ENCODE data around the gene ARHGEF40. TPM values are rescaled to one million over a fixed set of nuclear protein-coding genes. Genes with fewer than 3 reads are reported as not detected.

The ARHGEF40 gene
- total RNA-seq, 1 experiment from 2014 or later = 74.2 TPM

GRCh38 chr14:21103710-21104447 is 33.8 kb downstream of the ARHGEF40 start (continued):
- TF ChIP-seq TEAD4 (CRISPR knock-in tag; IDR thresholded peaks at IDR 0.05) (no peak), RORB (CRISPR knock-in tag; IDR thresholded peaks at IDR 0.05) (no peak), CREB1 (CRISPR knock-in tag; IDR thresholded peaks at IDR 0.05) (no peak), NR3C1 (CRISPR knock-in tag; conservative IDR thresholded peaks at IDR 0.05; ENCODE audit: low read depth) (no peak), ZNF263 (CRISPR knock-in tag; IDR thresholded peaks at IDR 0.05; ENCODE audit: low read depth) (no peak)

GRCh38 chr14:21104448-21105060 is 34.5 kb downstream of the ARHGEF40 start:
- DNase-seq (ENCODE audit: low spot score) = peak; percentile 78
- POLR2A ChIA-PET = interaction anchor here (0.9 to 3.9 kb wide), 6 partner anchors 10 to 36 kb away, joined by 4 to 40 read pairs (median 6); partner anchors contain the start of gene ARHGEF40
- Mint-ChIP-seq H3K4me3 (peak overlapping the region; percentile 93), H3K9me3 (no peaks in the 10 kb centered on the region), H3K36me3 (no peaks in the 10 kb centered on the region), H3K27me3 (ENCODE audit: low read depth) (no peaks in the 10 kb centered on the region), H3K4me1 (peaks cover 71% of the 10 kb centered on the region), H3K27ac (peak overlapping the region; percentile 87)
- peak; percentile 34 for ATAC-seq
- CTCF ChIA-PET = interaction anchor here (0.6 to 8.6 kb wide), 26 partner anchors 10 to 569 kb away, joined by 3 to 321 read pairs (median 5); partner anchors contain the start of genes ARHGEF40 and NDRG2
- TF ChIP-seq ZNF423 (CRISPR knock-in tag; IDR thresholded peaks at IDR 0.05) (no peak), SP1 (CRISPR knock-in tag; conservative IDR thresholded peaks at IDR 0.05) (0 out of 2 replicates have a peak, but pooled peaks have one; percentile 5), HMGXB4 (CRISPR knock-in tag; IDR thresholded peaks at IDR 0.05) (peak; percentile 56; the same call in 1 of the 2 replicates), OVOL2 (CRISPR knock-in tag; IDR thresholded peaks at IDR 0.05; ENCODE audit: borderline replicate concordance) (no peak), GABPB1 (CRISPR knock-in tag; IDR thresholded peaks at IDR 0.05) (0 out of 2 replicates have a peak, but pooled peaks have one; percentile 0), JAZF1 (CRISPR knock-in tag; IDR thresholded peaks at IDR 0.05) (no peak), SOX15 (CRISPR knock-in tag; IDR thresholded peaks at IDR 0.05) (no peak), ZNF121 (CRISPR knock-in tag; IDR thresholded peaks at IDR 0.05) (no peak), STAT6 (CRISPR knock-in tag; conservative IDR thresholded peaks at IDR 0.05; ENCODE audit: low read depth) (no peak), CBFB (CRISPR knock-in tag; IDR thresholded peaks at IDR 0.05; ENCODE audit: low read depth) (no peak), CTCF (IDR thresholded peaks at IDR 0.05) (peak; percentile 51; the same call in 1 of the 2 replicates), NR3C1 (CRISPR knock-in tag; conservative IDR thresholded peaks at IDR 0.05; ENCODE audit: low read depth) (no peak), ZBTB43 (CRISPR knock-in tag; IDR thresholded peaks at IDR 0.05) (no peak)

Data from WTC11 (cell line).